ENCODE measurements around the gene CEACAM5.

Gene CEACAM5

DNA sequence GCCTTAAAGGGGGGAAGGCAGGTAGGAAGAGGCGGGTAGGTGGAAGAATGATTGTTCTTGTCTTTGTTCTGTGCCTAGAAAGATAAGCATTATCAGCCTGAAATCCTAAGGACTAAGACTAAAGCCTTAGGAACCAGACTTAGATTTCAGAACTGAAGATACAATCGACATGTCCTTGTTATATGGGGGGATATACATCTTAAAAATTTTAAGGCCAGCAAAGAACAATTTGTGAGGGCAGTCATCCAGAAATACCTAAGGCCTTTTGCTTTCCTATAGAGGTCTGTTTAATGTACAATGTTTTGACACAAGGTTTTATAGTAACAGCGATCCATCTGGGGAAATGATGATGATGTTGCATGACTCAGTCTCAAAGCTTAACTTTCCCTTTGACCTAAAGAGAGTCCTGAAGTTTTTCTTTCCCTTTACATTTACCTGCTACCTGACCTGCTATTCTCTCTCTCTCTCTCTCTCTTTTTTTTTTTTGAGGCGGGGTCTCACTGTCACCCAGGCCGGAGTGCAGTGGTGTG, 26.7 kb downstream of the CEACAM5 start (continued):
- TF ChIP-seq YY1 (tag by site-specific recombination; IDR thresholded peaks at IDR 0.05), result no peak
- no peak for TF ChIP-seq ZNF16 (tag by site-specific recombination; IDR thresholded peaks at IDR 0.05; ENCODE audit: low read depth)
- no peak for TF ChIP-seq ZNF335 (tag by site-specific recombination; conservative IDR thresholded peaks at IDR 0.05)
- no peak for TF ChIP-seq ZNF394 (tag by site-specific recombination; IDR thresholded peaks at IDR 0.05; ENCODE audit: borderline replicate concordance)
- TF ChIP-seq ZNF544 (tag by site-specific recombination; IDR thresholded peaks at IDR 0.05), result no peak
- TF ChIP-seq, protein P1, sequence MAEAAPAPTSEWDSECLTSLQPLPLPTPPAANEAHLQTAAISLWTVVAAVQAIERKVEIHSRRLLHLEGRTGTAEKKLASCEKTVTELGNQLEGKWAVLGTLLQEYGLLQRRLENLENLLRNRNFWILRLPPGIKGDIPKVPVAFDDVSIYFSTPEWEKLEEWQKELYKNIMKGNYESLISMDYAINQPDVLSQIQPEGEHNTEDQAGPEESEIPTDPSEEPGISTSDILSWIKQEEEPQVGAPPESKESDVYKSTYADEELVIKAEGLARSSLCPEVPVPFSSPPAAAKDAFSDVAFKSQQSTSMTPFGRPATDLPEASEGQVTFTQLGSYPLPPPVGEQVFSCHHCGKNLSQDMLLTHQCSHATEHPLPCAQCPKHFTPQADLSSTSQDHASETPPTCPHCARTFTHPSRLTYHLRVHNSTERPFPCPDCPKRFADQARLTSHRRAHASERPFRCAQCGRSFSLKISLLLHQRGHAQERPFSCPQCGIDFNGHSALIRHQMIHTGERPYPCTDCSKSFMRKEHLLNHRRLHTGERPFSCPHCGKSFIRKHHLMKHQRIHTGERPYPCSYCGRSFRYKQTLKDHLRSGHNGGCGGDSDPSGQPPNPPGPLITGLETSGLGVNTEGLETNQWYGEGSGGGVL (tag by site-specific recombination; IDR thresholded peaks at IDR 0.05), result no peak
- TF ChIP-seq ZNF707 (tag by site-specific recombination; IDR thresholded peaks at IDR 0.05), result no peak
- no peak for TF ChIP-seq ZNF140 (tag by site-specific recombination; IDR thresholded peaks at IDR 0.05)
- no peak for TF ChIP-seq ZNF654 (tag by site-specific recombination; IDR thresholded peaks at IDR 0.05; ENCODE audit: low read depth)

DNA sequence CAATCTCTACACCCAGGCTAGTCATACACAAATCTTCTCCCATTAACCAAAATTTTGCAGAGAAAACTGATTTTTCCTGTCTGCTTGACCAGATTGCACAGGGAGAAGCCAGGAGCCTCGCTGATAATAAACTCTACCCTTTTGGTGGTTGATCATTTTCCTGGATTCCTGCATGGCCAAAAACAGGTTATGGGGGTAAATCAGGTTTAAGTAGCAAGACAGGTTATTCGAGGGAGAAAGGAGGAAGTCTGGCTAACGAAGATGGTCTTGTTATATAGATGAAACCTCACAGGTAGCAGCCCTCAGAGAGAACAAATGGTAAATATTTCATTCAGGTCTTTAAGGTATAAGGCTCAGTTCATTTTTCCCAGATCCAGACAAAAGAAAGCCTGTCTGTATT, 30.9 kb downstream of the CEACAM5 start:
- H3K27ac ChIP-seq (ENCODE audit: extremely low read depth, low read depth, low read length), result no peak overlapping the region
- POLR2A ChIA-PET, result no interaction called here

DNA sequence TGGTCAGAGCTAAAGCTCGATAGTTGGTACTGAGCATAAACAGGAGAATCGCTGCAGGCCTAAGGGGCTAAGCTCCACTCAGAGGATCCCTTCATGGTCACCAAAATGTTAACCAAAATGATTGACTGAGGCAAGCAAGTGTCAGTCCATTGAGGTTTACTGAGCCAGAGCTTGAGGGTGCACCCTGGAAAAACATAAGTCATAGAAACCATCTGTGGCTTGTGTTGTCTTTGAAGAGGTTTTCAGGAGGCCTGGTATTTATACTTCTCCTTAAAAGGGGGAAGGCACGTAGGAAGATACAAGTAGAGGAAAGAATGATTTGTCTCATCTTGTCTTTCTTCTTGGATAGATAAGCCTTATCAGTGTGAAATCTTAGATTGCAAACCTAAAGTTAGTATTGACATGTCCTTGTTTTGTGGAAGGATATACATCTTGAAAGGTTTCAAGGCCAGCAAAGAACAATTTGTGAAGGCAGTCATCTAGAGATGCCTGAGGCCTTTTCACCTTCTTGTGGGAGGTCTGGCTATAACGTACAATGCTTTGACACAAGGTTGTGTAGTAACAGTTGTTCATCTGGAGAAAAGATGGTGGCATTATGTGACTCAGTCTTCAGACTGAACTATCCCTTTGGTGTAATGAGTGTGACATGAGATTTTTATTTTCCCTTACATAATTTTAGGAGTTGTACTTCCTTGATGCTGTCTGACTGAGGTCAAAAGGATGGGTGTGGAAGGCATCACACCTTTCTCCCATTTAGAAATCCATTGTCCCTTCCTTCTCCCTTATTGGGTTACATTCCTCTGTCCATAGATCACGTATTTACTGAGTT, 32.2 kb downstream of the CEACAM5 start:
- ChIA-PET CTCF (interaction anchor here (0.9 to 3.2 kb wide), 7 partner anchors 14 to 170 kb away, joined by 3 to 34 read pairs (median 5); partner anchors contain the start of gene CEACAM6), POLR2A (no interaction called here)
- H3K36me3 ChIP-seq (ENCODE audit: control insufficient read depth in 2 of 2, insufficient read depth in 1 of 2, low read length in 2 of 2), result no peaks in the 10 kb centered on the region
- TF ChIP-seq ZBTB1 (tag by site-specific recombination; IDR thresholded peaks at IDR 0.05) (no peak), PRDM1 (tag by site-specific recombination; IDR thresholded peaks at IDR 0.05) (no peak), ZNF248 (tag by site-specific recombination; IDR thresholded peaks at IDR 0.05) (no peak), ZNF48 (tag by site-specific recombination; IDR thresholded peaks at IDR 0.05) (no peak)
- TF ChIP-seq, protein P2, sequence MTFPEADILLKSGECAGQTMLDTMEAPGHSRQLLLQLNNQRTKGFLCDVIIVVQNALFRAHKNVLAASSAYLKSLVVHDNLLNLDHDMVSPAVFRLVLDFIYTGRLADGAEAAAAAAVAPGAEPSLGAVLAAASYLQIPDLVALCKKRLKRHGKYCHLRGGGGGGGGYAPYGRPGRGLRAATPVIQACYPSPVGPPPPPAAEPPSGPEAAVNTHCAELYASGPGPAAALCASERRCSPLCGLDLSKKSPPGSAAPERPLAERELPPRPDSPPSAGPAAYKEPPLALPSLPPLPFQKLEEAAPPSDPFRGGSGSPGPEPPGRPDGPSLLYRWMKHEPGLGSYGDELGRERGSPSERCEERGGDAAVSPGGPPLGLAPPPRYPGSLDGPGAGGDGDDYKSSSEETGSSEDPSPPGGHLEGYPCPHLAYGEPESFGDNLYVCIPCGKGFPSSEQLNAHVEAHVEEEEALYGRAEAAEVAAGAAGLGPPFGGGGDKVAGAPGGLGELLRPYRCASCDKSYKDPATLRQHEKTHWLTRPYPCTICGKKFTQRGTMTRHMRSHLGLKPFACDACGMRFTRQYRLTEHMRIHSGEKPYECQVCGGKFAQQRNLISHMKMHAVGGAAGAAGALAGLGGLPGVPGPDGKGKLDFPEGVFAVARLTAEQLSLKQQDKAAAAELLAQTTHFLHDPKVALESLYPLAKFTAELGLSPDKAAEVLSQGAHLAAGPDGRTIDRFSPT (tag by site-specific recombination; IDR thresholded peaks at IDR 0.05), result no peak
- H3K27ac ChIP-seq (ENCODE audit: extremely low read depth, low read depth, low read length), result no peak overlapping the region
- no peaks in the 10 kb centered on the region for H3K4me1 ChIP-seq (ENCODE audit: control insufficient read depth, insufficient read depth, low read length)
- H3K4me3 ChIP-seq (ENCODE audit: low read depth, low read length), result no peak overlapping the region
- no peaks in the 10 kb centered on the region for H3K9me3 ChIP-seq (ENCODE audit: control insufficient read depth, insufficient read depth, low read depth, low read length)

More for the DNA sequence above, 30.9 kb downstream of the CEACAM5 start:
- Histone ChIP-seq H3K36me3 (ENCODE audit: control insufficient read depth in 2 of 2, insufficient read depth in 1 of 2, low read length in 2 of 2) (no peaks in the 10 kb centered on the region), H3K4me3 (ENCODE audit: low read depth, low read length) (no peak overlapping the region), H3K9me3 (ENCODE audit: control insufficient read depth, insufficient read depth, low read depth, low read length) (no peaks in the 10 kb centered on the region), H3K4me1 (ENCODE audit: control insufficient read depth, insufficient read depth, low read length) (no peaks in the 10 kb centered on the region)
- CTCF ChIA-PET, result interaction anchor here (0.5 to 3.2 kb wide), 8 partner anchors 15 to 290 kb away, joined by 3 to 34 read pairs (median 4); partner anchors contain the start of gene CEACAM6
- TF ChIP-seq EGR2 (tag by site-specific recombination; IDR thresholded peaks at IDR 0.05; ENCODE audit: low read depth) (no peak), ZNF10 (tag by site-specific recombination; IDR thresholded peaks at IDR 0.05) (no peak), ZNF184 (tag by site-specific recombination; IDR thresholded peaks at IDR 0.05) (no peak), YY1 (tag by site-specific recombination; IDR thresholded peaks at IDR 0.05) (no peak), TRIM28 (IDR thresholded peaks at IDR 0.05; ENCODE audit: borderline replicate concordance, low read length) (no peak), ZSCAN16 (tag by site-specific recombination; IDR thresholded peaks at IDR 0.05) (no peak), ZNF169 (tag by site-specific recombination; IDR thresholded peaks at IDR 0.05) (no peak), KLF7 (tag by site-specific recombination; IDR thresholded peaks at IDR 0.05; ENCODE audit: borderline replicate concordance) (no peak), ZNF48 (tag by site-specific recombination; IDR thresholded peaks at IDR 0.05) (no peak), ZNF560 (tag by site-specific recombination; IDR thresholded peaks at IDR 0.05; ENCODE audit: borderline replicate concordance) (no peak)

Measured in HEK293 (cell line).